Ishikawa (cell line): Measurements from ENCODE around the gene LYSET.

ENCODE experiments used
- EP300 ChIP-seq: IDR thresholded peaks from 2 replicates; pipeline ENCODE4 v1.6.1; 2012; ENCODE audit warnings: borderline replicate concordance
- RAD21 ChIP-seq: IDR thresholded peaks from 2 replicates; pipeline ENCODE4 v1.6.1; 2012; ENCODE audit warnings: low read depth
- YY1 ChIP-seq: IDR thresholded peaks from 2 replicates; pipeline ENCODE4 v1.6.1; 2012; ENCODE audit warnings: low read depth
- TF ChIP-seq, protein P1 (sequence below): IDR thresholded peaks from 2 replicates; pipeline ENCODE4 v1.6.1; 2012

GRCh38 chr14:93230539-93230938 is 45.4 kb downstream of the LYSET start:
- TF ChIP-seq, protein P1, sequence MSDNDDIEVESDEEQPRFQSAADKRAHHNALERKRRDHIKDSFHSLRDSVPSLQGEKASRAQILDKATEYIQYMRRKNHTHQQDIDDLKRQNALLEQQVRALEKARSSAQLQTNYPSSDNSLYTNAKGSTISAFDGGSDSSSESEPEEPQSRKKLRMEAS: no peak
- no peak for TF ChIP-seq RAD21
- TF ChIP-seq YY1: no peak
- no peak for TF ChIP-seq EP300
